Epithelial cell of esophagus (primary cell): ENCODE measurements around the gene TMEM100.
A peak's percentile ranks its signal among the peaks of the same experiment; 100 is the strongest.

Experiments used
- DNase-seq: peaks from one replicate; pipeline ENCODE4 v3.0.0; 2010; ENCODE audit warnings: low read depth
- H3K4me3 ChIP-seq: 2 replicates; pipeline ENCODE4 v1.5.1; 2011; ENCODE audit warnings: mild to moderate bottlenecking, low read length, control low read depth
- CTCF ChIP-seq: IDR thresholded peaks from 2 replicates; pipeline ENCODE4 v1.5.1; 2011; ENCODE audit warnings: low read depth, mild to moderate bottlenecking, low read length, control low read depth, inconsistent platforms; ENCODE audit not compliant: insufficient read depth; ENCODE audit errors: missing control alignments

Gene TMEM100, protein sequence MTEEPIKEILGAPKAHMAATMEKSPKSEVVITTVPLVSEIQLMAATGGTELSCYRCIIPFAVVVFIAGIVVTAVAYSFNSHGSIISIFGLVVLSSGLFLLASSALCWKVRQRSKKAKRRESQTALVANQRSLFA

DNA sequence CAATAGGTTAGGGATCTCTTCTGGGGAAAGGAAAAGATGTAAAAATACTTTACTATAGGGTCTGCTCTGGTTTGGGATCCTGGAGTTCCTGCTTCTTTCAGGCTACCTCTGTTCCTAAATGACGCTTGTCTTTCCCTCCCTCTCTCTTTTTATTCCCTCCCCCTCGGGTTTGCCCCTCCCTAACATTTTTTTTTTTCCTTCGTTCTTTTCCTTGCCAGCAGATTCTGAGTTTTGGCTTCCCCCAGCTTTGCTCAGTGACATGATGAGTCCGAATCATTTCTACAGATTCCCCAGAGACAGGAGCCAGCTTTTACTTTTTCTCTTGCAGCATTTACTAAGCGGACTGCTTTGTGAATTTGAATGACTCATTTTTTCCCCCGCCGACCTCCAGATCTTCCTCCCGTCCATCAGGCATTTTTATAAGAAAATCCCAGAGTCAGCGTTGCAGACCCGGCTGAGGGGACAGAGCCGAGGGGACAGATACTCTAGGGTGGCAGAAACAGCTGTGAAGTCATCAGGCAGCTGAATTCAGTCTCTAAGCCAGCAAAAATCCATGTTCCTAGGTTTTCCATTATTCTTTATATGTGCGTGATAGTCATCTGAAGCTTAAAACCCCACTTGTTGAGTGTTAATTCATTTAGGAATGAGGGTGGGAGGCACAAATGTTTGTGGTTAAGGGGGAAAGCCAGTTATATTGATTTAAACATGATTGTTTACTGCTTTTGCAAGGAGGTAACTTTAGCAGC is at the start of gene TMEM100:
TMEM100 (minus strand) TSS at position 123 of the 746 bp plus-strand sequence. CDS start 1,794 bp downstream, outside the sequence.
- no peak within 1 kb of the TSS for H3K4me3 ChIP-seq
- DNase-seq, result no peak
- TF ChIP-seq CTCF, result no peak

DNA sequence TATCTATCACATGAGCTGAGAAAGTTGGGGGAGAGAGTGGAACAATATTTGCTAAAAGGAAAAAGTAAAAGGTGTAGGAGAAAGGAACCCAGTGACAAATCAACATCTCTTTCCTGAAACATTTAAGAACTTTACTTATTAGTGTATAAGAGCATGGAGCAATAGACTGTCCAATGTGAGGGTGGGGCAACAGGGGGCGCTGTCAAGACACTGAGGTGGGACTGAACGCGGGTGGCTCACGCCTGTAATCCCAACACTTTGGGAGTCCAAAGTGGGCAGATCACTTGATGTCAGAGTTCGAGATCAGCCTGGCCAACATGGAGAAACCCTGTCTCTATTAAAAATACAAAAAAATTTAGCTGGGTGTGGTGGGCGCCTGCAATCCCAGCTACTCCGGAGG is 49.4 kb upstream of the TMEM100 start:
- no peak for TF ChIP-seq CTCF
- H3K4me3 ChIP-seq, result no peak overlapping the region
- DNase-seq, result no peak

GRCh38 chr17:55770196-55770870 is 47.7 kb upstream of the TMEM100 start:
- peak; percentile 76 for DNase-seq
- no peak overlapping the region for H3K4me3 ChIP-seq
- TF ChIP-seq CTCF, result peak; percentile 52

DNA sequence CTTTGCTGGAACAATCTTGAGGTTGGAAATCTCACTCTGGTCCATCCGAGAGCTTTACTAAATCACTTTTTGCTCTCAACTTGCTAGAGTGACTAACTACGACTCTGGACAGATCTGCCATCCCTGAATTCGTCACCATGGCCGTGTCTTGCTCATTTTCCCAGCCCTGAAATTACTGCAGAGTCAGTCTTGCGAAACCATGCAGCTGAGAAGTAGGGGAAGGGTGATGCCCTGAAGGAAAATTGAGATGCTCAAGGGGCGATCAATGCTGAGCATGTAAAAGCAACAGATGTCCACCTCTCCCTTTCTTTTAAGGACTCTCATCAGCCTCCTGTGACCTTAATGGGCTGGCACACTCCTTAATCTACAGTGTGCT is 46.9 kb upstream of the TMEM100 start:
- DNase-seq, result peak; percentile 92
- H3K4me3 ChIP-seq, result no peak overlapping the region
- no peak for TF ChIP-seq CTCF

- TF ChIP-seq CTCF, result no peak
- no peak overlapping the region for H3K4me3 ChIP-seq
- no peak for DNase-seq
Measured at GRCh38 chr17:55768936-55769624, 46.4 kb upstream of the TMEM100 start.

- no peak overlapping the region for H3K4me3 ChIP-seq
Measured at GRCh38 chr17:55765472-55765871, 42.8 kb upstream of the TMEM100 start.

More at GRCh38 chr17:55765472-55765871, 42.8 kb upstream of the TMEM100 start:
- TF ChIP-seq CTCF, result no peak
- no peak for DNase-seq
